ENCODE measurements around the gene C10orf105. TPM values are rescaled to one million over a fixed set of nuclear protein-coding genes. Genes with fewer than 3 reads are reported as not detected.

C10orf105 gene
- total and polyA plus RNA-seq, 2 of the 13 experiments (the other 11 are each of a cell fraction or from before 2014, with no cell fraction given), result not detected

DNA sequence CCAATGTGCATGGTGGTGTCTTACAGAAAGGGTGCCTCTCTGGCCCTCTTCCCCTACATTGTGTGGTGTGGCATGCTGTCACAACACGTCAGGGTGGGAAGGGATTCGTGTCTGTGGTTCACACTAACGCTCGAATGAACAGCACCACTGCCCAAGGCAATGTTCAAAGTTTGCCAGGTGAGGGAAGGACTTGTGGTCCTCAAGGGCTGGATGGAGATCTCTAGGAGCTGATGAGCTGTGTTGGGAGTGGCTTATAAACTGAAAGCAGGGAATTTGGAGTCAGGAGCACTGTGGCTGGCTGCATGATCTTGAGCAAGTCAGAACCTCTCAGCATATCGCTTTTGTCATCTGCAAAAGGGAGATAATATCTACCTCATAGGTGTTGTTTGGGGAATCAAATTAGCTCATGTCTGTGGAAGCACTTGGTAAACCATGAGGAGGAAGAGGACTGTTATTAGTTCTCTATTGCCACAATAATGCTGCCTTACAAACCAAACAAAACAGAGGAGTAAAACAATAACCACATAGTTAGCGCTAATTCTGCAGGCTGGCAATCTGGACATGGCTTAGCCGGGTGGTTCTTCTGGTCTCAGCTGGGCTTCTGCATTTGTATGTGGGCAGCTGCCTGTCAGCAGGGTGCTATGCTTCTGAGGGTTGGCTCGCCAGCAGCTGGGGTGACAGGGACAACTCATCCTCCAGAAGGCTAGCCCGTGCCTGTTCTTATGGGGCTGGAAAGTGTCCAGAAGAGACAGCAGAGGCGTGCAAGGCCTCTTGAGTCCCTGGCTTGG, 22.9 kb upstream of the C10orf105 start:
- TF ChIP-seq, protein P1, sequence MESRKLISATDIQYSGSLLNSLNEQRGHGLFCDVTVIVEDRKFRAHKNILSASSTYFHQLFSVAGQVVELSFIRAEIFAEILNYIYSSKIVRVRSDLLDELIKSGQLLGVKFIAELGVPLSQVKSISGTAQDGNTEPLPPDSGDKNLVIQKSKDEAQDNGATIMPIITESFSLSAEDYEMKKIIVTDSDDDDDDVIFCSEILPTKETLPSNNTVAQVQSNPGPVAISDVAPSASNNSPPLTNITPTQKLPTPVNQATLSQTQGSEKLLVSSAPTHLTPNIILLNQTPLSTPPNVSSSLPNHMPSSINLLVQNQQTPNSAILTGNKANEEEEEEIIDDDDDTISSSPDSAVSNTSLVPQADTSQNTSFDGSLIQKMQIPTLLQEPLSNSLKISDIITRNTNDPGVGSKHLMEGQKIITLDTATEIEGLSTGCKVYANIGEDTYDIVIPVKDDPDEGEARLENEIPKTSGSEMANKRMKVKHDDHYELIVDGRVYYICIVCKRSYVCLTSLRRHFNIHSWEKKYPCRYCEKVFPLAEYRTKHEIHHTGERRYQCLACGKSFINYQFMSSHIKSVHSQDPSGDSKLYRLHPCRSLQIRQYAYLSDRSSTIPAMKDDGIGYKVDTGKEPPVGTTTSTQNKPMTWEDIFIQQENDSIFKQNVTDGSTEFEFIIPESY (CRISPR knock-in tag; IDR thresholded peaks at IDR 0.05), result no peak
- peak; percentile 98 for TF ChIP-seq ZNF331 (CRISPR knock-in tag; IDR thresholded peaks at IDR 0.05)
- H3K27ac ChIP-seq (ENCODE audit: extremely low read length, insufficient read depth, low read length), result no peak overlapping the region
- no peaks in the 10 kb centered on the region for H3K79me2 ChIP-seq (ENCODE audit: insufficient read depth, low read length)
- intact Hi-C loops (cut with micrococcal nuclease; ENCODE audit: unreplicated experiment) (no loop called here), in situ Hi-C loops (cut with HindIII; ENCODE audit: extremely low pct_ligation_motif_present, low pct_unique_long_range_greater_than_20kb) (no loop called here)
- no peaks in the 10 kb centered on the region for H4K20me1 ChIP-seq (ENCODE audit: insufficient read depth, low read length)
- H3K4me3 ChIP-seq (replicated peaks in 1 of 3; ENCODE audit: insufficient read depth in 1 of 3, low read depth in 2 of 3, low read length in 3 of 3), result no peak overlapping the region
- ChIA-PET CTCF (ENCODE audit: low intra/inter-chr PET ratio, low total read pairs) (no interaction called here), POLR2A (no interaction called here)
- no TSS peak for BruUV-seq (replicated peaks)
- H3K4me1 ChIP-seq (ENCODE audit: insufficient read depth, low read length), result peaks cover 21% of the 10 kb centered on the region; the same call in 1 of the 2 replicates
- H3K9me3 ChIP-seq (ENCODE audit: low read length), result no peaks in the 10 kb centered on the region
- DNase-seq (ENCODE audit: low spot score) (no peak), FAIRE-seq (no peak), ATAC-seq (no peak)
- no peak overlapping the region for H2AFZ ChIP-seq (ENCODE audit: low read length)
- no peaks in the 10 kb centered on the region for H3K36me3 ChIP-seq (replicated peaks in 1 of 2; ENCODE audit: control insufficient read depth in 1 of 2, insufficient read depth in 2 of 2, low read length in 2 of 2)
- peaks cover 5 to 26% of the 10 kb centered on the region in 2 experiments; a peak in 4 of 5 replicates for H3K27me3 ChIP-seq (ENCODE audit: control insufficient read depth in 1 of 2, insufficient read depth in 2 of 2, low read length in 2 of 2)
- no peak overlapping the region for H3K4me2 ChIP-seq (ENCODE audit: low read depth, low read length)
- no peak overlapping the region for H3K9ac ChIP-seq (ENCODE audit: insufficient read depth, low read depth, low read length)
- WGBS (ENCODE audit: low lambda C conversion rate), result 50% methylated on average over 6 of the region's 10 CpGs

DNA sequence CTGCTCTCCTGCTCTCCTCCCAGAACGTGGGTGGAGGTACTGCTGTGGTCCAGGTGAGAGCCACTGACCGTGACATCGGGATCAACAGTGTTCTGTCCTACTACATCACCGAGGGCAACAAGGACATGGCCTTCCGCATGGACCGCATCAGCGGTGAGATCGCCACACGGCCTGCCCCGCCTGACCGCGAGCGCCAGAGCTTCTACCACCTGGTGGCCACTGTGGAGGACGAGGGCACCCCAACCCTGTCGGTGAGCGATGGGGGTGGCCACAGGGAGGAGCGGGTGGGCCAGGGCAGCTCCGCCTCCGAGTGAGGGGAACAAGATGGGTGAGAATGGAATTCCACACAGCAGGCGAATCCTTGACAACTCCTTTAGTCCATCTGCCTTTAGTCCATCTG, 22.1 kb upstream of the C10orf105 start:
- H3K79me2 ChIP-seq (ENCODE audit: insufficient read depth, low read length), result no peaks in the 10 kb centered on the region
- no peak overlapping the region for H3K4me2 ChIP-seq (ENCODE audit: low read depth, low read length)
- peaks cover 5 to 31% of the 10 kb centered on the region in 2 experiments; a peak in 4 of 5 replicates for H3K27me3 ChIP-seq (ENCODE audit: control insufficient read depth in 1 of 2, insufficient read depth in 2 of 2, low read length in 2 of 2)
- no peak overlapping the region for H2AFZ ChIP-seq (ENCODE audit: low read length)
- no peaks in the 10 kb centered on the region for H3K9me3 ChIP-seq (ENCODE audit: low read length)
- no peak for FAIRE-seq
- POLR2A ChIA-PET, result no interaction called here
- ATAC-seq, result no peak
- H3K9ac ChIP-seq (ENCODE audit: insufficient read depth, low read depth, low read length), result no peak overlapping the region
- no peak overlapping the region for H3K4me3 ChIP-seq (replicated peaks in 1 of 3; ENCODE audit: insufficient read depth in 1 of 3, low read depth in 2 of 3, low read length in 3 of 3)
- H3K4me1 ChIP-seq (ENCODE audit: insufficient read depth, low read length), result peaks cover 13% of the 10 kb centered on the region; the same call in 1 of the 2 replicates
- 72% methylated on average over 15 of the region's 20 CpGs for WGBS (ENCODE audit: low lambda C conversion rate)
- no peaks in the 10 kb centered on the region for H3K36me3 ChIP-seq (replicated peaks in 1 of 2; ENCODE audit: control insufficient read depth in 1 of 2, insufficient read depth in 2 of 2, low read length in 2 of 2)
- no peak for DNase-seq (ENCODE audit: low spot score)
- CTCF ChIA-PET (ENCODE audit: low intra/inter-chr PET ratio, low total read pairs), result no interaction called here
- no TSS peak for BruUV-seq (replicated peaks)
- H4K20me1 ChIP-seq (ENCODE audit: insufficient read depth, low read length), result no peaks in the 10 kb centered on the region
- in situ Hi-C loops (cut with HindIII; ENCODE audit: extremely low pct_ligation_motif_present, low pct_unique_long_range_greater_than_20kb) (no loop called here), intact Hi-C loops (cut with micrococcal nuclease; ENCODE audit: unreplicated experiment) (no loop called here)
- no peak overlapping the region for H3K27ac ChIP-seq (ENCODE audit: extremely low read length, insufficient read depth, low read length)
- TF ChIP-seq XBP1 (CRISPR knock-in tag; IDR thresholded peaks at IDR 0.05) (no peak), PHB2 (IDR thresholded peaks at IDR 0.05; ENCODE audit: partially characterized antibody) (no peak), CHD2 (IDR thresholded peaks at IDR 0.05; ENCODE audit: low read depth, low read length) (no peak), FOSL2 (CRISPR knock-in tag; IDR thresholded peaks at IDR 0.05) (no peak), ZNF713 (CRISPR knock-in tag; IDR thresholded peaks at IDR 0.05) (no peak), RFX1 (IDR thresholded peaks at IDR 0.05) (no peak), ZBTB1 (CRISPR knock-in tag; IDR thresholded peaks at IDR 0.05; ENCODE audit: borderline replicate concordance) (no peak), ZNF674 (CRISPR knock-in tag; IDR thresholded peaks at IDR 0.05; ENCODE audit: low read depth) (no peak)
- TF ChIP-seq, protein P2, sequence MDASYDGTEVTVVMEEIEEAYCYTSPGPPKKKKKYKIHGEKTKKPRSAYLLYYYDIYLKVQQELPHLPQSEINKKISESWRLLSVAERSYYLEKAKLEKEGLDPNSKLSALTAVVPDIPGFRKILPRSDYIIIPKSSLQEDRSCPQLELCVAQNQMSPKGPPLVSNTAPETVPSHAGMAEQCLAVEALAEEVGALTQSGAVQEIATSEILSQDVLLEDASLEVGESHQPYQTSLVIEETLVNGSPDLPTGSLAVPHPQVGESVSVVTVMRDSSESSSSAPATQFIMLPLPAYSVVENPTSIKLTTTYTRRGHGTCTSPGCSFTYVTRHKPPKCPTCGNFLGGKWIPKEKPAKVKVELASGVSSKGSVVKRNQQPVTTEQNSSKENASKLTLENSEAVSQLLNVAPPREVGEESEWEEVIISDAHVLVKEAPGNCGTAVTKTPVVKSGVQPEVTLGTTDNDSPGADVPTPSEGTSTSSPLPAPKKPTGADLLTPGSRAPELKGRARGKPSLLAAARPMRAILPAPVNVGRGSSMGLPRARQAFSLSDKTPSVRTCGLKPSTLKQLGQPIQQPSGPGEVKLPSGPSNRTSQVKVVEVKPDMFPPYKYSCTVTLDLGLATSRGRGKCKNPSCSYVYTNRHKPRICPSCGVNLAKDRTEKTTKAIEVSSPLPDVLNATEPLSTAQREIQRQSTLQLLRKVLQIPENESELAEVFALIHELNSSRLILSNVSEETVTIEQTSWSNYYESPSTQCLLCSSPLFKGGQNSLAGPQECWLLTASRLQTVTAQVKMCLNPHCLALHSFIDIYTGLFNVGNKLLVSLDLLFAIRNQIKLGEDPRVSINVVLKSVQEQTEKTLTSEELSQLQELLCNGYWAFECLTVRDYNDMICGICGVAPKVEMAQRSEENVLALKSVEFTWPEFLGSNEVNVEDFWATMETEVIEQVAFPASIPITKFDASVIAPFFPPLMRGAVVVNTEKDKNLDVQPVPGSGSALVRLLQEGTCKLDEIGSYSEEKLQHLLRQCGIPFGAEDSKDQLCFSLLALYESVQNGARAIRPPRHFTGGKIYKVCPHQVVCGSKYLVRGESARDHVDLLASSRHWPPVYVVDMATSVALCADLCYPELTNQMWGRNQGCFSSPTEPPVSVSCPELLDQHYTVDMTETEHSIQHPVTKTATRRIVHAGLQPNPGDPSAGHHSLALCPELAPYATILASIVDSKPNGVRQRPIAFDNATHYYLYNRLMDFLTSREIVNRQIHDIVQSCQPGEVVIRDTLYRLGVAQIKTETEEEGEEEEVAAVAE (CRISPR knock-in tag; IDR thresholded peaks at IDR 0.05; ENCODE audit: borderline replicate concordance), result no peak
- TF ChIP-seq, protein P3, sequence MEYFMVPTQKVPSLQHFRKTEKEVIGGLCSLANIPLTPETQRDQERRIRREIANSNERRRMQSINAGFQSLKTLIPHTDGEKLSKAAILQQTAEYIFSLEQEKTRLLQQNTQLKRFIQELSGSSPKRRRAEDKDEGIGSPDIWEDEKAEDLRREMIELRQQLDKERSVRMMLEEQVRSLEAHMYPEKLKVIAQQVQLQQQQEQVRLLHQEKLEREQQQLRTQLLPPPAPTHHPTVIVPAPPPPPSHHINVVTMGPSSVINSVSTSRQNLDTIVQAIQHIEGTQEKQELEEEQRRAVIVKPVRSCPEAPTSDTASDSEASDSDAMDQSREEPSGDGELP (IDR thresholded peaks at IDR 0.05; ENCODE audit: borderline replicate concordance, low read depth), result no peak
